Sigmoid colon (tissue), 4 donors: ENCODE results near the gene CATSPERE.

Experiments
- CTCF ChIP-seq, 4 experiments: fragments of 450-650 bp in 3 of 4; fragments of 200-600 bp in 1 of 4; IDR thresholded peaks; one replicate each; pipeline ENCODE4 v1.5.1; 2016 to 2019; ENCODE audit warnings: antibody characterized with exemption in 4 of 4, mild to moderate bottlenecking in 3 of 4, moderate library complexity in 2 of 4
- POLR2AphosphoS5 ChIP-seq, 4 donors: sonication (generic); formaldehyde crosslinking; IDR thresholded peaks; one replicate each; pipeline ENCODE4 v1.6.1; 2017; ENCODE audit warnings: antibody characterized with exemption in 4 of 4

GRCh38 chr1:244456586-244456985 is 4.5 kb upstream of the CATSPERE start:
- no peak for TF ChIP-seq POLR2AphosphoS5 (IDR thresholded peaks at IDR 0.05)
- TF ChIP-seq CTCF (IDR thresholded peaks at IDR 0.05), result no peak
